Spinal cord (tissue), 10 donors: ENCODE results near the gene PKM. TPM values are rescaled to one million over a fixed set of nuclear protein-coding genes. Genes with fewer than 3 reads are reported as not detected.

Experiments used
- DNase-seq, 6 donors: peaks; one replicate each; pipeline versions ENCODE4 v3.0.0 to v3.0.0-alpha.2; 2013 to 2015; ENCODE audit warnings: low spot score in 6 of 6, low read depth in 4 of 6
- H3K27ac ChIP-seq: one replicate; pipeline ENCODE4 v1.5.1; 2013; ENCODE audit warnings: low read depth, low read length, control low read depth
- H3K27me3 ChIP-seq: one replicate; pipeline ENCODE4 v1.6.1; 2013; ENCODE audit warnings: low read length; ENCODE audit not compliant: control insufficient read depth, insufficient read depth
- H3K36me3 ChIP-seq: one replicate; pipeline ENCODE4 v1.6.1; 2013; ENCODE audit warnings: low read length; ENCODE audit not compliant: control insufficient read depth, insufficient read depth
- H3K4me1 ChIP-seq: one replicate; pipeline ENCODE4 v1.6.1; 2013; ENCODE audit warnings: low read length; ENCODE audit not compliant: control insufficient read depth, insufficient read depth
- H3K4me3 ChIP-seq: one replicate; pipeline ENCODE4 v1.5.1; 2013; ENCODE audit warnings: low read depth, low read length, control low read depth
- H3K9me3 ChIP-seq: one replicate; pipeline ENCODE4 v1.6.1; 2013; ENCODE audit warnings: low read length; ENCODE audit not compliant: control insufficient read depth, insufficient read depth
- WGBS: methylation state at CpG from one replicate; pipeline ENCODE4 v1.1.5; 2013; ENCODE audit warnings: missing lambda C conversion rate; ENCODE audit not compliant: insufficient coverage; 5-methylcytosine and 5-hydroxymethylcytosine counted together
- polyA plus RNA-seq, 2 donors: library from polyadenylated mRNA; unstranded; fragments of 120-200 nt; gene quantifications; one replicate each; pipeline ENCODE4 v1.2.1, GENCODE V29; 2013; ENCODE audit not compliant: insufficient read length in 2 of 2
- total RNA-seq, 2 donors: library from RNA; depleted of rRNA in 1 of 2; stranded (reverse); fragments of 120-200 nt in 1 of 2; fragments of >200 nt in 1 of 2; gene quantifications; one replicate each; pipeline versions ENCODE4 v1.2.3 to v1.2.4, GENCODE V29; 2013 to 2014
- donor health status: healthy.

Gene PKM
- total and polyA plus RNA-seq, 4 donors, result 461 to 718 (median 647) TPM

DNA sequence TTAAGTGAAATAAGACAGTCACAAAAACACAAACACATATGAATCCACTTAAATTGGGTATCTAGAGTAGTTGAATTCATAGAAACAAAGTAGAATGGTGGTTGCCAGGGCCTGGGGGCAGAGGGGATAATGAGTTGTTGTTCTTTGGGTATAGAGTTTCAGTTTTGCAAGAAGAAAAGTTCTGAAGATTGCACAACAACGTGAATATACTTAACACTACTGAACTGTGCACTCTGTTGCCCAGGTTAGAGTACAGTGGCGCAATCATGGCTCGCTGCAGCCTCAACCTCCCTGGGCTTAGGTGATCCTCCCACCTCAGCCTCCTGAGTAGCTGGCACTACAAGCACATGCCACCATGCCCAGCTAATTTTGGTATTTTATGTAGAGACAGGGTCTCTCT is 48.3 kb downstream of the PKM start:
- no peak overlapping the region for H3K4me3 ChIP-seq
- no peak overlapping the region for H3K27ac ChIP-seq
- H3K27me3 ChIP-seq, result peaks cover 15% of the 10 kb centered on the region
- no peaks in the 10 kb centered on the region for H3K36me3 ChIP-seq
- no peak for DNase-seq
- peaks cover 53% of the 10 kb centered on the region for H3K4me1 ChIP-seq
- no peaks in the 10 kb centered on the region for H3K9me3 ChIP-seq
- no CpG with 5 or more reads among the region's 3 CpGs for WGBS

- H3K4me1 ChIP-seq, result peaks cover 54% of the 10 kb centered on the region
- H3K27me3 ChIP-seq, result peaks cover 15% of the 10 kb centered on the region
- no CpG with 5 or more reads among the region's 3 CpGs for WGBS
- H3K9me3 ChIP-seq, result no peaks in the 10 kb centered on the region
- H3K27ac ChIP-seq, result no peak overlapping the region
- DNase-seq, result no peak
- H3K4me3 ChIP-seq, result no peak overlapping the region
- H3K36me3 ChIP-seq, result no peaks in the 10 kb centered on the region
Observed at GRCh38 chr15:72182244-72182643, 48.7 kb downstream of the PKM start.

GRCh38 chr15:72180761-72181324 is 50.1 kb downstream of the PKM start:
- no peak for DNase-seq
- H3K27ac ChIP-seq, result peak overlapping the region; percentile 93

DNA sequence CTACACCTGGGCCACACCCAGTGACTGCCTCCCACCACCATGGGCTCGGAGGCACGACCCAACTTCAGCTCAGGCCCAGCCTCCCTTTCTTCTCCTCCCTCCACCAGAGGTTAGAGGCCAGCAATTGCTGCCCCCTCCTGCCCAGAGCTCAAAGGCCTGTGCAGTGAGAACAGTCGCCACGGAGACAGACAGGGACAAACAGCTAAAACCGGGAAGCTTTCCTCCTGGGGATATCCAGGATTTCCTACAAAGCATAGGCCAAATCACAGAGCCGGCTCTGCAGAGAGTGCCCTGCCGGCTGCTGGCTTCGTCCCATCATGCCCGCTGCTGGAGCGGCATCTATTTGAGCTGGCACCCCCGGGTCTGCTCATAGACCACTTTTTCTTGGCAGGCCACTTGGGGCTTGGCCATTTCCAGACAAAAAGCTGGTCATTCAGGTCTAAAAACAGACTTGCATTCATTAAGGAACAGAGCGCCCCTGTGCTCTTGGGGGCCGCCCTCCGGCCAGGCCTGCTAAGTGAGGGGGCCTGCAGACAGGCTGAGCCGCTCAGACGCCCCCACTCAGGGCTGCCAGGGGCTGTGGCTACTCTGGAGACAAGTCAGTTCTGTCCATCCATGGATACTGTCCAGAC is 50.9 kb downstream of the PKM start:
- H3K9me3 ChIP-seq, result no peaks in the 10 kb centered on the region
- peaks cover 70% of the 10 kb centered on the region for H3K4me1 ChIP-seq
- H3K4me3 ChIP-seq, result no peak overlapping the region
- WGBS, result 27% methylated on average over 16 of the region's 16 CpGs
- DNase-seq, result peak; percentile 68 to 95 (median 82)
- peak overlapping the region; percentile 93 for H3K27ac ChIP-seq
- H3K27me3 ChIP-seq, result peaks cover 15% of the 10 kb centered on the region
- no peaks in the 10 kb centered on the region for H3K36me3 ChIP-seq

More at GRCh38 chr15:72180761-72181324, 50.1 kb downstream of the PKM start:
- Histone ChIP-seq H3K36me3 (no peaks in the 10 kb centered on the region), H3K4me1 (peaks cover 67% of the 10 kb centered on the region), H3K4me3 (no peak overlapping the region), H3K27me3 (peaks cover 15% of the 10 kb centered on the region), H3K9me3 (no peaks in the 10 kb centered on the region)
- WGBS, result 79% methylated on average over 5 of the region's 5 CpGs

DNA sequence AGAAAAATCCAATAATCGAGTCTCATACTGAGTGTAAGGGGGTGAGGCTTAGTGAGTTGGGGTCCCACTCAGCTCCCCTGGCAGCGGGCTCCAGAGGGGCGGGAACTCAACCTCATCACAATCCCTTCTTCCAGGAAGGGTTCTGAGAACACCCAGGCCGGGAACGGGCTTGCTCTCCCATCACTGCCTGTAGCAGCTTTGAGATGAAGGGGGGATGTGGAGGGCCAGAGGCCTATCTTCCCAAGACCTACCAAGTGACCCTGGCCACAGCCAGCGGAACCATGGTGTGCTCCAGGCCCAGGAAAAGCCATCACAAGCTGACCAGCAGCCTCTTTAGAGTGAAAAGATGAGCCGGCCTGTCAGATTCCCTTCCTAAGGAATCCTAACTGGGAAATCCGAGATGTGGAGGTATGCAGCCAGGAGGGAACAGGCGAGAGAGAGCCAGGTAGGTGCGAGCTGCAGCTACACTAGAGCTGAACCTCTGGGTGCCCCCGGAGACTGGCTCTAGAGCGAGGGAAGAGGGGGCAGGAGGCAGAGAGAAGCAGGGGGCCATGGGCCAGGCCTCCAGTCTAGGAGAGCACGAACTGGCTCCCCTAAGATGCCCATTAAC is 51.9 kb downstream of the PKM start:
- peaks cover 64% of the 10 kb centered on the region for H3K4me1 ChIP-seq
- WGBS, result 93% methylated on average over 7 of the region's 13 CpGs
- no peak overlapping the region for H3K4me3 ChIP-seq
- no peak for DNase-seq
- H3K9me3 ChIP-seq, result no peaks in the 10 kb centered on the region
- H3K36me3 ChIP-seq, result no peaks in the 10 kb centered on the region
- peaks cover 9% of the 10 kb centered on the region for H3K27me3 ChIP-seq
- H3K27ac ChIP-seq, result peak overlapping the region; percentile 93

DNA sequence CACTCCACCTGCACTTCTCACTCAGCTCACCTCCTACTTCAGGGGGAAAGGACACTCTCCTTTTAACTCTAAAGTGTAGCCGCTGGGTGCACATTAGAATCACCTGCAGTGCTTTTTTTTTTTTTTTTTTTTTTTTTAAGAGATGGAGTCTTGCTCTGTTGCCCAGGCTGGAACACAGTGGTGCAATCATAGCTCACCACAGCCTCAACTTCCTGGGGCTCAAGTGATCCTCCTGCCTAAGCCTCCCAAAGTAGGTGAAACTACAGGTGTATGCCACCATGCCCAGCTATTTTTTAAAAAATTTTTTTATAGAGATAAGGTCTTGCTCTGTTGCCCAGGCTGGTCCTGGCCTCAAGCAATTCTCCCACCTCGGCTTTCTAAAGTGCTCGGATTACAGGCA is 54.2 kb downstream of the PKM start:
- no peak for DNase-seq
- peaks cover 52% of the 10 kb centered on the region for H3K4me1 ChIP-seq
- H3K27me3 ChIP-seq, result no peaks in the 10 kb centered on the region
- H3K9me3 ChIP-seq, result no peaks in the 10 kb centered on the region
- H3K27ac ChIP-seq, result no peak overlapping the region
- H3K36me3 ChIP-seq, result no peaks in the 10 kb centered on the region
- 80% methylated on average over 1 of the region's 3 CpGs for WGBS
- H3K4me3 ChIP-seq, result no peak overlapping the region

DNA sequence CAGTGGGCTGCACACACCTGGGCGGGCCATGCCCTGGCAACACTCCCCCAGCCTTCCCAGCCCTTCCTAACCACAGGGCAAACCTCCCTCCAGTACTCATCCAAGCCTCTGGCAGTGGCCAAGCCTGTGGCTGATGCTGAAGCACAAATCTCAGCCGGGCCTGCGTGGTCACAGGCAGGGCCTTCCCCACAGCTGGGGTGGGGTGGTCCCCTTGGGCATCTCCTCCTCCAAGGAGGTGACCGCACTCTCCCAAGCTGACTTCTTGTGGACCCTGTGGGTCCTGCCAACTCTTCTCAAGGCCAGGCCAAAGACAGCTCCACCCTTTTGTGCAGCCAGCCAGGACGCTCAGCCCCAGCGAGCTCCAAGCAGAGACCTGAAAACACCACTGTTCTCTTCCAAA is 54.8 kb downstream of the PKM start:
- Histone ChIP-seq H3K9me3 (no peaks in the 10 kb centered on the region), H3K4me3 (no peak overlapping the region), H3K4me1 (peaks cover 51% of the 10 kb centered on the region), H3K27me3 (no peaks in the 10 kb centered on the region), H3K36me3 (no peaks in the 10 kb centered on the region), H3K27ac (no peak overlapping the region)
- peak in 1 of 6 donors; percentile 59 for DNase-seq
- 60% methylated on average over 6 of the region's 6 CpGs for WGBS

- no peaks in the 10 kb centered on the region for H3K9me3 ChIP-seq
- no peak overlapping the region for H3K4me3 ChIP-seq
- no peaks in the 10 kb centered on the region for H3K36me3 ChIP-seq
- no peak overlapping the region for H3K27ac ChIP-seq
- peaks cover 44% of the 10 kb centered on the region for H3K4me1 ChIP-seq
- WGBS, result 91% methylated on average over 13 of the region's 15 CpGs
- H3K27me3 ChIP-seq, result no peaks in the 10 kb centered on the region
- DNase-seq, result no peak
Observed at GRCh38 chr15:72175186-72176044, 55.6 kb downstream of the PKM start.

DNA sequence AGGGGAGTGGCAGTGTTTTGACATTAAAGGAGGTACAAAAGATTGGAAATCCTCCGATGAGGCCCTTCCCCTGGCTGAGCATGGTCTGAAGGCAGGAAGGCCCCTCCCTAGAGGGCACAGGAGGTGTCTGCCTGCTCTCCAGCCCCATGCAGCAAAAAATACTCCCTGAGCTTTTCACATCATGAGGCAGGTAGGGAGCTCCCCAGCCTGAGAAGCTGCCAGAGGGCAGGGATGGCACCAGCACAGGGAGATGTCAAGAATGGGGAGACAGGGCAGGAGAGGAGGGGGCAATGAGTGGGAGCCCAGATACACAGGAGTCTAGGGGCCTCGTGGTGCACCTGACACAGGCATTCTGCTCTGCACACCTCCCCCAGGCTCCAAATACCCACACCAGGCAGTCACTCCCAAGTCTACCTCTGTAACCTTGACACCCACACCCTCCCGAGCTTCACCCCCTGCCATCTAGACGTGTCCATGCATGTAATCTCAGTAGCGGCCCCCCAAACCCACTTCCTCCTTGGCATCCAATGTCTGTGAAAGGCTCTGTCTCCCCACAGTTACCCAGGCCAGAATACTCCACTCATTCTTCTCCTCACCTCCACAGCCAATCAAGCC is 56.3 kb downstream of the PKM start:
- no peak overlapping the region for H3K27ac ChIP-seq
- peaks cover 42% of the 10 kb centered on the region for H3K4me1 ChIP-seq
- no peaks in the 10 kb centered on the region for H3K27me3 ChIP-seq
- H3K4me3 ChIP-seq, result no peak overlapping the region
- no peak for DNase-seq
- H3K9me3 ChIP-seq, result no peaks in the 10 kb centered on the region
- 84% methylated on average over 4 of the region's 5 CpGs for WGBS
- no peaks in the 10 kb centered on the region for H3K36me3 ChIP-seq
